Lower lobe of right lung (tissue), 2 donors: Measurements from ENCODE around the gene TMEM164. TPM values are rescaled to one million over a fixed set of nuclear protein-coding genes. Genes with fewer than 3 reads are reported as not detected.

Experiments
- ATAC-seq, 2 donors: fragments of 200-7000 bp; cut with Tn5 transposase; one replicate each; pipeline ENCODE4 v1.9.1; 2020 to 2022; ENCODE audit warnings: mild to moderate bottlenecking in 2 of 2, moderate library complexity in 2 of 2
- DNase-seq: peaks from one replicate; pipeline ENCODE4 v3.0.0-alpha.2; 2020
- H3K27ac ChIP-seq: fragments of 200-600 bp; one replicate; pipeline ENCODE4 v1.8.0; 2022
- H3K27me3 ChIP-seq: fragments of 200-600 bp; one replicate; pipeline ENCODE4 v1.8.0; 2022; ENCODE audit warnings: low read depth
- H3K36me3 ChIP-seq: fragments of 200-600 bp; one replicate; pipeline ENCODE4 v1.8.0; 2022; ENCODE audit warnings: mild to moderate bottlenecking
- H3K4me1 ChIP-seq: fragments of 200-600 bp; one replicate; pipeline ENCODE4 v1.8.0; 2022
- H3K4me3 ChIP-seq: fragments of 200-600 bp; one replicate; pipeline ENCODE4 v1.8.0; 2022; ENCODE audit warnings: mild to moderate bottlenecking
- H3K9me3 ChIP-seq: fragments of 200-600 bp; one replicate; pipeline ENCODE4 v1.8.0; 2022
- intact Hi-C: fragments of 100-400 bp; cut with DNase I; formaldehyde crosslinking; loops from one replicate; pipeline ENCODE4 v1.11.0; 2022
- total RNA-seq: library from RNA; stranded (reverse); fragmentation: NEBNext Ultra II Directional; extraction: Animal tissue kit (Norgen Biotek cat#: 25700); gene quantifications from one replicate; pipeline ENCODE4 v1.2.1, GENCODE V29; 2021
- TF ChIP-seq, protein P1 (sequence below): fragments of 200-600 bp; IDR thresholded peaks from one replicate; pipeline ENCODE4 v1.8.0; 2022; ENCODE audit warnings: antibody characterized with exemption, mild to moderate bottlenecking
- donor health status: DM: no; HTN: yes; CAD: no; lungs with severe emphysema.

TMEM164 gene
- total RNA-seq, 1 donor from 2014 or later, result 66.4 TPM

DNA sequence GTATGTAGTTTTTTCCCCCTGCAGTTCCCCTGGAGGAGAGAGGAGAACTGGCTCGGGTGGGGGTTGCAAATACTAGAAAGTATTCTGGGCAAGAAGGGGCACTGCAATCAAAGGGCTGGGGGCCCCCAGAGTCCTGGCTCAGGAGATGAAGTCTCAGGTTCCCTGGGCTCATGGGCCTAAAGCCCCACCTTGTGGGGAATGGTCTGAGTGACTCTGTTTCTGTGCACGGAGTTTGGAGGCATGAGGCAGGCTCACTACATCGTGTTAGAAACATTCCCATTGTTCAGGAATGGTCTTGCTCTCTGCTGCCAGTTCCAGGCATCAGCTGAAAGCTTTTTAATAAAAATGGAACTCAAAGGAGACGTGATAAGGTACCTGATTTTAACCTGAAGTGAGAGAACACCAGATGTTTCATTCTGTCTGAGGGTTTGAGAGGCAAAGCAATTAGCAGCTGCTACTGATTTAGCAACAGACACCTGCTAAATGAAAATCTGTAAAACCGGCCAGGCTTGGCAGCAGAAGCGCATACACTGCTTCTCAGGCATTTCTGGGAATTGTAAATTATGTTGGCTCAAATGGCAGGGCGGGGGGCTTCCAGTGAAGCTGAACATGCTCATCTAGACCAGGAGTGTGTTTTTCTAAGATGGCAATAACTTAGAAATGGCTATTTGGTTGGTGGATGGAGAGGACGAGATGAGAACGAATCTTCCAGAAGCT is 122.7 kb downstream of the TMEM164 start:
- DNase-seq, result no peak
- Histone ChIP-seq H3K9me3 (no peaks in the 10 kb centered on the region), H3K36me3 (no peaks in the 10 kb centered on the region), H3K27me3 (no peaks in the 10 kb centered on the region), H3K4me1 (no peaks in the 10 kb centered on the region), H3K27ac (no peak overlapping the region), H3K4me3 (no peak overlapping the region)
- intact Hi-C loops, result no loop called here
- TF ChIP-seq, protein P1, sequence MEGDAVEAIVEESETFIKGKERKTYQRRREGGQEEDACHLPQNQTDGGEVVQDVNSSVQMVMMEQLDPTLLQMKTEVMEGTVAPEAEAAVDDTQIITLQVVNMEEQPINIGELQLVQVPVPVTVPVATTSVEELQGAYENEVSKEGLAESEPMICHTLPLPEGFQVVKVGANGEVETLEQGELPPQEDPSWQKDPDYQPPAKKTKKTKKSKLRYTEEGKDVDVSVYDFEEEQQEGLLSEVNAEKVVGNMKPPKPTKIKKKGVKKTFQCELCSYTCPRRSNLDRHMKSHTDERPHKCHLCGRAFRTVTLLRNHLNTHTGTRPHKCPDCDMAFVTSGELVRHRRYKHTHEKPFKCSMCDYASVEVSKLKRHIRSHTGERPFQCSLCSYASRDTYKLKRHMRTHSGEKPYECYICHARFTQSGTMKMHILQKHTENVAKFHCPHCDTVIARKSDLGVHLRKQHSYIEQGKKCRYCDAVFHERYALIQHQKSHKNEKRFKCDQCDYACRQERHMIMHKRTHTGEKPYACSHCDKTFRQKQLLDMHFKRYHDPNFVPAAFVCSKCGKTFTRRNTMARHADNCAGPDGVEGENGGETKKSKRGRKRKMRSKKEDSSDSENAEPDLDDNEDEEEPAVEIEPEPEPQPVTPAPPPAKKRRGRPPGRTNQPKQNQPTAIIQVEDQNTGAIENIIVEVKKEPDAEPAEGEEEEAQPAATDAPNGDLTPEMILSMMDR, result no peak
- ATAC-seq, result no peak

- Histone ChIP-seq H3K4me1 (no peaks in the 10 kb centered on the region), H3K36me3 (no peaks in the 10 kb centered on the region), H3K27ac (no peak overlapping the region), H3K4me3 (no peak overlapping the region), H3K27me3 (no peaks in the 10 kb centered on the region), H3K9me3 (no peaks in the 10 kb centered on the region)
- intact Hi-C loops, result no loop called here
- ATAC-seq (no peak), DNase-seq (no peak)
- TF ChIP-seq, protein P1, result no peak
Measured at GRCh38 chrX:110131031-110131430, 128.1 kb downstream of the TMEM164 start.

DNA sequence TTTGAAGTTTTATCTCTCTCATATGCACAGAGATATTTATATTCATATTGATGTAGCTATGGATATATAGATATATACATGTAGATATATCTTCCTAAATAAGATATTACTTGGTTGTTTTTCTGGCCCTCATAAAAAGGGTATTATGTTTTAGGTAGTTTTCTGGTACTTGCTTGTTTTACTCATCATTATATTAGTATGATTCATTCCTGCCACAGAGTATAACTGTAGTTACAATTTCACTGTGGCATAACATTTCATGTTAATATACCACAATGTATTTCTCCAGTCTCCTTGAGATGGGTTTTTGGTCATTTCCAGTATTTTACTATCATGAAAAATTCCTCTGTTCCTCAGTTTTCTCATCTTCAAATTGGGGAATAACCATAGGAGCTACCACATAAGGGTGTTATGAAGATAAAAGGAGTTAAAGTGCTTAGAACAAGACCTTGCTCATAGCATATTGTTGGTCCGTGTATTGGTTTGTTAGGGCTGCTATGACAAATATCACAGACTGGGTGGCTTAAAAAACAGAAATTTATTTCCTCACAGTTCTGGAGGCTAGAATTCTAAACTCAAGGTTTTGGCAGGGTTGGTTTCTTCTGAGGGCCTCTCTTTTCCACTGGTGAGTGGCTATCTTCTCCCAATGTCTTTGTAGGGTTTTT is 129.7 kb downstream of the TMEM164 start:
- intact Hi-C loops, result no loop called here
- Histone ChIP-seq H3K27me3 (no peaks in the 10 kb centered on the region), H3K9me3 (no peaks in the 10 kb centered on the region), H3K36me3 (no peaks in the 10 kb centered on the region), H3K4me1 (no peaks in the 10 kb centered on the region), H3K27ac (no peak overlapping the region), H3K4me3 (no peak overlapping the region)
- DNase-seq (no peak), ATAC-seq (no peak)
- TF ChIP-seq, protein P1, result no peak

GRCh38 chrX:110133735-110134370 is 130.9 kb downstream of the TMEM164 start:
- ATAC-seq (peak; percentile 79 to 90), DNase-seq (no peak)
- no peak overlapping the region for H3K27ac ChIP-seq
- H3K9me3 ChIP-seq, result no peaks in the 10 kb centered on the region
- TF ChIP-seq, protein P1, result no peak
- H3K4me1 ChIP-seq, result no peaks in the 10 kb centered on the region
- H3K27me3 ChIP-seq, result no peaks in the 10 kb centered on the region
- H3K36me3 ChIP-seq, result no peaks in the 10 kb centered on the region
- no peak overlapping the region for H3K4me3 ChIP-seq
- intact Hi-C loops, result no loop called here

DNA sequence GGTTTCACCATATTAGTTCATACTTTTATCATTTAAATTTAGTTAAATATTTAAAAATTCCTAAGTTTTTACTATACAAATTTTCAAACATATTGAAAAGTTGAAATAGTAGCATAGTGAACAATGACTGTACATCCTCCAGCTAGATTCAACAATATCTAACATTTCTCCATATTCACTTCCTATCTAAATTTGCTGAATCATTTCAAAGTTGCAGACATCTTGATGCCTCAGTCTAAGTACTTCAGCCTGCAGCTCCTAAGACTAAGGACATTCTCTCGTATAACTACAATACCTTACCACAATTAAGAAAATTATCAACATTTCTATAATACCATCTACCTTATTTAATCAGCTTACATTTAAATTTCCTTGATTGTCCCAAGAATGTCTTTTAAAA is 132.7 kb downstream of the TMEM164 start:
- no peaks in the 10 kb centered on the region for H3K27me3 ChIP-seq
- TF ChIP-seq, protein P1, result no peak
- intact Hi-C loops, result no loop called here
- DNase-seq, result no peak
- ATAC-seq, result no peak
- no peak overlapping the region for H3K4me3 ChIP-seq
- H3K27ac ChIP-seq, result no peak overlapping the region
- H3K36me3 ChIP-seq, result no peaks in the 10 kb centered on the region
- H3K9me3 ChIP-seq, result no peaks in the 10 kb centered on the region
- no peaks in the 10 kb centered on the region for H3K4me1 ChIP-seq
